ENCODE results near the gene MGMT.

- TF ChIP-seq CTCF (IDR thresholded peaks at IDR 0.05) (no peak), EZH2phosphoT487 (IDR thresholded peaks at IDR 0.05; ENCODE audit: borderline replicate concordance, low read depth) (no peak), SIN3A (IDR thresholded peaks at IDR 0.05; ENCODE audit: borderline replicate concordance, low read depth, low read length) (no peak), FOXM1 (IDR thresholded peaks at IDR 0.05; ENCODE audit: low read depth) (no peak), YY1 (IDR thresholded peaks at IDR 0.05; ENCODE audit: low read depth) (no peak), JUND (IDR thresholded peaks at IDR 0.05) (no peak), SMC3 (IDR thresholded peaks at IDR 0.05; ENCODE audit: low read depth, low read length) (no peak), FOXJ3 (CRISPR knock-in tag; IDR thresholded peaks at IDR 0.05) (no peak), CHD2 (IDR thresholded peaks at IDR 0.05; ENCODE audit: low read length, partially characterized antibody) (no peak)
These were observed 260.5 kb downstream of the MGMT start for GRCh38 chr10:129727495-129727894.

Data from SK-N-SH (cell line).